B cell (primary cell): ENCODE results near the gene ZMYND8. TPM values are rescaled to one million over a fixed set of nuclear protein-coding genes. Genes with fewer than 3 reads are reported as not detected.

ENCODE experiments used
- ATAC-seq: fragments of 200-7000 bp; cut with Tn5 transposase; one replicate; pipeline ENCODE4 v1.10.0; 2021; ENCODE audit warnings: low read depth, mild to moderate bottlenecking, moderate number of reproducible peaks, moderate library complexity
- CTCF ChIA-PET: fragments of 350-600 bp; sonication (Branson Sonifier 250); formaldehyde crosslinking; loops from one replicate; lab custom pipeline; 2021; ENCODE audit warnings: antibody characterized with exemption, inconsistent platforms; lab: Charles Lee
- POLR2A ChIA-PET: fragments of 350-600 bp; sonication (Branson Sonifier 250); formaldehyde crosslinking; loops from one replicate; lab custom pipeline; 2021; ENCODE audit warnings: antibody characterized with exemption; lab: Charles Lee
- DNase-seq: peaks from one replicate; pipeline ENCODE4 v3.0.0; 2013
- H2AFZ ChIP-seq: 2 replicates; pipeline ENCODE4 v1.6.1; 2012; ENCODE audit warnings: mild to moderate bottlenecking, low read depth, low read length; ENCODE audit not compliant: insufficient read depth, poor library complexity, severe bottlenecking
- H3K27ac ChIP-seq, 2 donors: 1 replicate in 1 of 2; 2 replicates in 1 of 2; pipeline ENCODE4 v1.5.1; 2012 to 2013; ENCODE audit warnings: low read length in 2 of 2, mild to moderate bottlenecking in 2 of 2, moderate library complexity in 1 of 2
- H3K27me3 ChIP-seq, 4 experiments: fragments of 200-600 bp in 1 of 4; sonication (generic) in 1 of 4; replicated peaks in 1 of 4; 1 replicate in 2 of 4; 2 replicates in 2 of 4; pipeline versions ENCODE4 v1.6.1 to v1.7.0; 2013 to 2016; ENCODE audit warnings: low read length in 3 of 4, mild to moderate bottlenecking in 2 of 4, mixed read lengths in 1 of 4, moderate library complexity in 1 of 4; ENCODE audit not compliant: insufficient read depth in 4 of 4, control insufficient read depth in 3 of 4; ENCODE audit errors: control extremely low read depth in 1 of 4
- H3K36me3 ChIP-seq, 2 experiments: replicated peaks in 1 of 2; 1 replicate in 1 of 2; 2 replicates in 1 of 2; pipeline versions ENCODE4 v1.6.1 to v1.7.1; 2013; ENCODE audit warnings: low read length in 1 of 2; ENCODE audit not compliant: insufficient read depth in 2 of 2, control insufficient read depth in 1 of 2; ENCODE audit errors: control extremely low read depth in 1 of 2, extremely low read depth in 1 of 2
- H3K4me1 ChIP-seq, 2 donors: fragments of 200-600 bp in 1 of 2; sonication (generic) in 1 of 2; 1 replicate in 1 of 2; 2 replicates in 1 of 2; pipeline versions ENCODE4 v1.5.1 to v1.6.1; 2013 to 2017; ENCODE audit warnings: low read length in 2 of 2; ENCODE audit not compliant: control insufficient read depth in 2 of 2, insufficient read depth in 2 of 2
- H3K4me2 ChIP-seq: replicated peaks from 2 replicates; pipeline ENCODE3; 2012; ENCODE audit warnings: mild to moderate bottlenecking, low read depth, low read length; ENCODE audit not compliant: poor library complexity, severe bottlenecking
- H3K4me3 ChIP-seq, 5 experiments: fragments of 200-600 bp in 1 of 5; sonication (generic) in 1 of 5; 1 replicate in 3 of 5; 2 replicates in 2 of 5; pipeline versions ENCODE4 v1.5.1 to v1.7.0; 2011 to 2016; ENCODE audit warnings: low read length in 4 of 5, mild to moderate bottlenecking in 4 of 5, low read depth in 2 of 5, control low read depth in 1 of 5, moderate library complexity in 1 of 5; ENCODE audit not compliant: insufficient read depth in 1 of 5; ENCODE audit errors: control extremely low read depth in 1 of 5, extremely low read depth in 1 of 5
- H3K79me2 ChIP-seq: fragments of 200-600 bp; sonication (generic); one replicate; pipeline ENCODE4 v1.6.0; 2016; ENCODE audit warnings: low read length; ENCODE audit not compliant: control insufficient read depth, insufficient read depth
- H3K9ac ChIP-seq: fragments of 200-600 bp; sonication (generic); 2 replicates; pipeline ENCODE4 v1.6.1; 2017; ENCODE audit warnings: mild to moderate bottlenecking, low read length, moderate library complexity
- H3K9me3 ChIP-seq, 3 donors: one replicate each; pipeline versions ENCODE4 v1.6.1 to v1.7.1; 2013; ENCODE audit warnings: low read length in 2 of 3; ENCODE audit not compliant: control insufficient read depth in 2 of 3, insufficient read depth in 1 of 3; ENCODE audit errors: control extremely low read depth in 1 of 3
- H4K20me1 ChIP-seq: 2 replicates; pipeline ENCODE4 v1.6.0; 2012; ENCODE audit warnings: mild to moderate bottlenecking, low read length; ENCODE audit not compliant: insufficient read depth, control insufficient read depth, poor library complexity, severe bottlenecking
- H3K27ac Mint-ChIP-seq: one replicate; pipeline ENCODE4 v1.8.0; 2021; ENCODE audit warnings: mixed read lengths
- H3K27me3 Mint-ChIP-seq: one replicate; pipeline ENCODE4 v1.8.0; 2021; ENCODE audit warnings: mixed read lengths
- H3K4me1 Mint-ChIP-seq: one replicate; pipeline ENCODE4 v1.8.0; 2021; ENCODE audit warnings: mixed read lengths
- H3K4me3 Mint-ChIP-seq: one replicate; pipeline ENCODE4 v1.8.0; 2021; ENCODE audit warnings: mixed read lengths
- H3K9me3 Mint-ChIP-seq: one replicate; pipeline ENCODE4 v1.8.0; 2022; ENCODE audit warnings: mixed read lengths; ENCODE audit not compliant: insufficient read depth
- EZH2 ChIP-seq: IDR thresholded peaks from 2 replicates; pipeline ENCODE4 v1.6.1; 2012; ENCODE audit warnings: borderline replicate concordance, low read depth, mild to moderate bottlenecking, moderate library complexity, low read length; ENCODE audit not compliant: insufficient read depth, poor library complexity, severe bottlenecking
- WGBS: methylation state at CpG from one replicate; pipeline ENCODE4 v1.1.5; 2013; ENCODE audit warnings: missing lambda C conversion rate; ENCODE audit not compliant: insufficient coverage; 5-methylcytosine and 5-hydroxymethylcytosine counted together
- intact Hi-C: fragments of 100-400 bp; cut with micrococcal nuclease; formaldehyde crosslinking; loops from one replicate; pipeline ENCODE4 v1.10.0; 2022
- polyA plus RNA-seq: library from polyadenylated mRNA; depleted of rRNA; stranded (reverse); fragments of >200 nt; gene quantifications from 2 replicates; pipeline ENCODE4 v1.2.3, GENCODE V29; 2012
- total RNA-seq, 2 donors: library from RNA; stranded (reverse); fragments of 120-200 nt in 1 of 2; gene quantifications; 1 replicate in 1 of 2; 2 replicates in 1 of 2; pipeline versions ENCODE4 v1.2.3 to v1.2.4, GENCODE V29; 2013 to 2022
- TF ChIP-seq, protein P1 (sequence below): fragments of 200-600 bp; IDR thresholded peaks from one replicate; pipeline ENCODE4 v1.8.0; 2022; ENCODE audit warnings: antibody characterized with exemption, mild to moderate bottlenecking

The ZMYND8 gene
- total and polyA plus RNA-seq, 2 donors (not counting 1 experiment from before 2014, with no cell fraction given): 20.3 to 67.2 TPM

DNA sequence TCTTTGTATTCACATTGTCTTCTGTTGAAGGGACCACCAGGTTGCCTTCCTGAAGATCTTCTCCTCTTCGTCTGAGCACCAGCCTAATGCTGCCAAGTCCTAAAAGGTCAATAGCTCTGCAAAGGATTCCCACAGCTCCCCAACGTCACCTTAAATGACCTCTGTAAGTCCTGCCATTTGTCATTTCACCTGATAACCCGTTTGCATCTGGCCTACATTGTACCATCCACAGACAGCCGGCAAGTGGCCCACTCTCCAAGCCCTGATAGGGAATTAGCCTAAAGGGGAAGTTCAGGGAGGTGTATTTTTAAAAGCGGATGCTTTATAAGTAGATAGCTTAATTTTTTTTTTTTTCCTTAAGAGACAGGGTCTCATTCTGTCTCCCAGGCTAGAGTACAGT lies 127.8 kb downstream of the ZMYND8 start:
- Mint-ChIP-seq H3K27me3 (no peaks in the 10 kb centered on the region), H3K4me3 (no peak overlapping the region), H3K9me3 (no peaks in the 10 kb centered on the region), H3K4me1 (no peaks in the 10 kb centered on the region), H3K27ac (no peak overlapping the region)
- Histone ChIP-seq H3K79me2 (peaks cover 11% of the 10 kb centered on the region), H3K4me1 (no peaks in the 10 kb centered on the region), H3K9me3 (no peaks in the 10 kb centered on the region), H2AFZ (no peak overlapping the region), H3K9ac (no peak overlapping the region), H3K4me3 (no peak overlapping the region), H4K20me1 (peaks cover 6% of the 10 kb centered on the region), H3K36me3 (peaks cover 31 to 82% of the 10 kb centered on the region in 2 experiments), H3K4me2 (no peak overlapping the region), H3K27me3 (no peaks in the 10 kb centered on the region), H3K27ac (no peak overlapping the region)
- no peak for DNase-seq
- no peak for TF ChIP-seq EZH2
- TF ChIP-seq, protein P1, sequence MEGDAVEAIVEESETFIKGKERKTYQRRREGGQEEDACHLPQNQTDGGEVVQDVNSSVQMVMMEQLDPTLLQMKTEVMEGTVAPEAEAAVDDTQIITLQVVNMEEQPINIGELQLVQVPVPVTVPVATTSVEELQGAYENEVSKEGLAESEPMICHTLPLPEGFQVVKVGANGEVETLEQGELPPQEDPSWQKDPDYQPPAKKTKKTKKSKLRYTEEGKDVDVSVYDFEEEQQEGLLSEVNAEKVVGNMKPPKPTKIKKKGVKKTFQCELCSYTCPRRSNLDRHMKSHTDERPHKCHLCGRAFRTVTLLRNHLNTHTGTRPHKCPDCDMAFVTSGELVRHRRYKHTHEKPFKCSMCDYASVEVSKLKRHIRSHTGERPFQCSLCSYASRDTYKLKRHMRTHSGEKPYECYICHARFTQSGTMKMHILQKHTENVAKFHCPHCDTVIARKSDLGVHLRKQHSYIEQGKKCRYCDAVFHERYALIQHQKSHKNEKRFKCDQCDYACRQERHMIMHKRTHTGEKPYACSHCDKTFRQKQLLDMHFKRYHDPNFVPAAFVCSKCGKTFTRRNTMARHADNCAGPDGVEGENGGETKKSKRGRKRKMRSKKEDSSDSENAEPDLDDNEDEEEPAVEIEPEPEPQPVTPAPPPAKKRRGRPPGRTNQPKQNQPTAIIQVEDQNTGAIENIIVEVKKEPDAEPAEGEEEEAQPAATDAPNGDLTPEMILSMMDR: no peak
- WGBS: 94% methylated on average over 2 of the region's 5 CpGs
- CTCF ChIA-PET: interaction anchor here (0.8 to 1.9 kb wide), 3 partner anchors 23 to 392 kb away, joined by 3 to 6 read pairs (median 4); no protein-coding TSS in a partner anchor
- ATAC-seq: no peak
- intact Hi-C loops: no loop called here
- POLR2A ChIA-PET: no interaction called here

DNA sequence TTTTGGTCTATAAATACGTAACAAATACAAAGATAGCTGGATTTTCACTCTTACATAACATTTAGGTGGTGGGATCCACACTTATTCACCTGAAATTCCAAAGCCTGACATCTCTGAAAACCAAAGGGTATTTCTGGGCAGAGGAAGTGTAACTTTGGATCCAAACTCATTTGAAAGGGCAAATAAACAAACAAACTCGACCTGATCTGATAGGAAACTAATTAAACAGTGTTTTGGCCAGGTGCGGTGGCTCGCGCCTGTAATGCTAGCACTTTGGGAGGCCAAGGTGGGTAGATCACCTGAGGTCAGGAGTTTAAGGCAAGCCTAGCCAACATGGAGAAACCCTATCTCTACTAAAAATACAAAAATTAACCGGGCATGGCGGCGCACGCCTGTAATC lies 128.9 kb downstream of the ZMYND8 start:
- no peak overlapping the region for H3K4me3 ChIP-seq
- WGBS: no CpG with 5 or more reads among the region's 9 CpGs
- H3K79me2 ChIP-seq: peaks cover 15% of the 10 kb centered on the region
- no peaks in the 10 kb centered on the region for H3K4me1 Mint-ChIP-seq
- H3K9ac ChIP-seq: no peak overlapping the region
- H3K27me3 ChIP-seq: no peaks in the 10 kb centered on the region
- no peaks in the 10 kb centered on the region for H3K9me3 Mint-ChIP-seq
- no peak overlapping the region for H3K27ac ChIP-seq
- H3K27ac Mint-ChIP-seq: no peak overlapping the region
- no peaks in the 10 kb centered on the region for H3K9me3 ChIP-seq
- H3K4me2 ChIP-seq: no peak overlapping the region
- no peak for ATAC-seq
- H2AFZ ChIP-seq: no peak overlapping the region
- H3K4me3 Mint-ChIP-seq: no peak overlapping the region
- peaks cover 30 to 84% of the 10 kb centered on the region in 2 experiments for H3K36me3 ChIP-seq
- intact Hi-C loops: no loop called here
- H3K27me3 Mint-ChIP-seq: no peaks in the 10 kb centered on the region
- TF ChIP-seq, protein P1: no peak
- TF ChIP-seq EZH2: no peak
- no peak for DNase-seq
- ChIA-PET CTCF (no interaction called here), POLR2A (interaction anchor here (0.7 kb wide), 1 partner anchor 11 kb away, joined by 3 read pairs; no protein-coding TSS in a partner anchor)
- no peaks in the 10 kb centered on the region for H3K4me1 ChIP-seq
- peaks cover 6% of the 10 kb centered on the region for H4K20me1 ChIP-seq
